HEK293 (cell line): Measurements from ENCODE around the gene CNOT6L.

Experiments
- FEZF1 ChIP-seq: fragments of 450-650 bp; formaldehyde crosslinking; IDR thresholded peaks from 2 replicates; pipeline ENCODE4 v1.5.1; 2016; ENCODE audit warnings: missing biosample characterization, missing genetic modification characterization
- GLIS1 ChIP-seq: fragments of 450-650 bp; formaldehyde crosslinking; IDR thresholded peaks from 2 replicates; pipeline ENCODE4 v1.5.1; 2016; ENCODE audit warnings: missing biosample characterization, missing genetic modification characterization
- GLIS2 ChIP-seq: fragments of 450-650 bp; formaldehyde crosslinking; IDR thresholded peaks from 2 replicates; pipeline ENCODE4 v1.5.1; 2016; ENCODE audit warnings: missing biosample characterization, missing genetic modification characterization
- HIC1 ChIP-seq: fragments of 450-650 bp; formaldehyde crosslinking; IDR thresholded peaks from 2 replicates; pipeline ENCODE4 v1.5.1; 2016; ENCODE audit warnings: missing biosample characterization, missing genetic modification characterization
- OVOL3 ChIP-seq: fragments of 450-650 bp; formaldehyde crosslinking; IDR thresholded peaks from 2 replicates; pipeline ENCODE4 v1.5.1; 2016; ENCODE audit warnings: missing biosample characterization, missing genetic modification characterization
- PRDM4 ChIP-seq: fragments of 450-650 bp; formaldehyde crosslinking; IDR thresholded peaks from 2 replicates; pipeline ENCODE4 v1.5.1; 2017; ENCODE audit warnings: missing biosample characterization, missing genetic modification characterization
- RBAK ChIP-seq: fragments of 450-650 bp; formaldehyde crosslinking; IDR thresholded peaks from 2 replicates; pipeline ENCODE4 v1.5.1; 2016; ENCODE audit warnings: missing biosample characterization, missing genetic modification characterization
- ZFP37 ChIP-seq: fragments of 450-650 bp; formaldehyde crosslinking; IDR thresholded peaks from 2 replicates; pipeline ENCODE4 v1.5.1; 2016; ENCODE audit warnings: missing biosample characterization, missing genetic modification characterization
- ZNF157 ChIP-seq: fragments of 450-650 bp; formaldehyde crosslinking; IDR thresholded peaks from 2 replicates; pipeline ENCODE4 v1.5.1; 2016; ENCODE audit warnings: missing biosample characterization, missing genetic modification characterization
- ZNF280D ChIP-seq: fragments of 450-650 bp; formaldehyde crosslinking; IDR thresholded peaks from 2 replicates; pipeline ENCODE4 v1.5.1; 2016; ENCODE audit warnings: missing biosample characterization, missing genetic modification characterization
- ZNF366 ChIP-seq: fragments of 450-650 bp; formaldehyde crosslinking; conservative IDR thresholded peaks from 2 replicates; pipeline ENCODE4 v1.5.1; 2016; ENCODE audit warnings: missing biosample characterization, missing genetic modification characterization
- ZNF37A ChIP-seq: fragments of 450-650 bp; IDR thresholded peaks from 2 replicates; pipeline ENCODE4 v1.5.1; 2018; ENCODE audit warnings: missing biosample characterization, missing genetic modification characterization
- ZNF398 ChIP-seq: fragments of 450-650 bp; formaldehyde crosslinking; IDR thresholded peaks from 2 replicates; pipeline ENCODE4 v1.5.1; 2017; ENCODE audit warnings: missing biosample characterization, missing genetic modification characterization
- ZNF404 ChIP-seq: fragments of 450-650 bp; formaldehyde crosslinking; IDR thresholded peaks from 2 replicates; pipeline ENCODE4 v1.5.1; 2017; ENCODE audit warnings: missing biosample characterization, missing genetic modification characterization
- ZNF416 ChIP-seq: fragments of 450-650 bp; formaldehyde crosslinking; IDR thresholded peaks from 2 replicates; pipeline ENCODE4 v1.5.1; 2016; ENCODE audit warnings: missing biosample characterization, missing genetic modification characterization
- ZNF449 ChIP-seq: fragments of 450-650 bp; formaldehyde crosslinking; IDR thresholded peaks from 2 replicates; pipeline ENCODE4 v1.5.1; 2017; ENCODE audit warnings: missing biosample characterization, mild to moderate bottlenecking, missing genetic modification characterization, moderate library complexity
- ZNF518A ChIP-seq: fragments of 450-650 bp; formaldehyde crosslinking; conservative IDR thresholded peaks from 2 replicates; pipeline ENCODE4 v1.5.1; 2016; ENCODE audit warnings: low read depth, missing biosample characterization, missing genetic modification characterization
- ZNF529 ChIP-seq: fragments of 450-650 bp; formaldehyde crosslinking; IDR thresholded peaks from 2 replicates; pipeline ENCODE4 v1.5.1; 2017; ENCODE audit warnings: missing genetic modification characterization, missing biosample characterization; ENCODE audit not compliant: insufficient replicate concordance
- ZNF692 ChIP-seq: fragments of 450-650 bp; formaldehyde crosslinking; IDR thresholded peaks from 2 replicates; pipeline ENCODE4 v1.5.1; 2016; ENCODE audit warnings: missing biosample characterization, missing genetic modification characterization
- ZNF768 ChIP-seq: fragments of 450-650 bp; formaldehyde crosslinking; IDR thresholded peaks from 2 replicates; pipeline ENCODE4 v1.5.1; 2018; ENCODE audit warnings: missing biosample characterization, mild to moderate bottlenecking, missing genetic modification characterization
- ZSCAN16 ChIP-seq: fragments of 450-650 bp; formaldehyde crosslinking; IDR thresholded peaks from 2 replicates; pipeline ENCODE4 v1.5.1; 2016; ENCODE audit warnings: missing biosample characterization, missing genetic modification characterization

The CNOT6L gene

GRCh38 chr4:77818602-77819403 lies at the start of gene CNOT6L (continued):
- TF ChIP-seq ZFP37 (tag by site-specific recombination) (no peak), HIC1 (tag by site-specific recombination) (no peak), ZNF518A (no peak), ZNF404 (no peak), ZNF280D (tag by site-specific recombination) (no peak), ZNF449 (tag by site-specific recombination) (no peak), FEZF1 (no peak), GLIS1 (peak; percentile 44), OVOL3 (no peak), ZNF398 (tag by site-specific recombination) (peak; percentile 80), ZNF157 (tag by site-specific recombination) (no peak), ZNF529 (tag by site-specific recombination) (no peak), PRDM4 (tag by site-specific recombination) (no peak), ZNF416 (no peak), ZNF768 (no peak), ZSCAN16 (no peak), ZNF692 (tag by site-specific recombination) (no peak), ZNF37A (tag by site-specific recombination) (no peak), ZNF366 (no peak; the same call in 1 of the 2 replicates), GLIS2 (tag by site-specific recombination) (peak; percentile 91), RBAK (no peak)
